ENCODE data around the gene LAMA5.

- TF ChIP-seq CTCF (conservative IDR thresholded peaks at IDR 0.05; ENCODE audit: low read depth in 2 of 2) (0 out of 4 replicates have a peak, but pooled peaks of 1 of the 2 experiments have one; percentile 6), REST (IDR thresholded peaks at IDR 0.05; ENCODE audit: unreplicated experiment) (no peak), POLR2AphosphoS5 (IDR thresholded peaks at IDR 0.05; ENCODE audit: low read depth) (no peak), EZH2 (IDR thresholded peaks at IDR 0.05; ENCODE audit: low read depth, unreplicated experiment) (no peak), EZH2phosphoT487 (IDR thresholded peaks at IDR 0.05; ENCODE audit: unreplicated experiment) (no peak), ZNF114 (CRISPR knock-in tag; IDR thresholded peaks at IDR 0.05) (no peak), JUNB (IDR thresholded peaks at IDR 0.05; ENCODE audit: unreplicated experiment) (no peak), CREB1 (CRISPR knock-in tag; IDR thresholded peaks at IDR 0.05; ENCODE audit: low read depth) (no peak), NANOG (IDR thresholded peaks at IDR 0.05; ENCODE audit: borderline replicate concordance) (no peak), STAT1 (IDR thresholded peaks at IDR 0.05; ENCODE audit: unreplicated experiment) (no peak), ETS1 (IDR thresholded peaks at IDR 0.05) (no peak), ZNF331 (CRISPR knock-in tag; IDR thresholded peaks at IDR 0.05; ENCODE audit: low read depth) (no peak)
Measured at GRCh38 chr20:62393830-62394229, 26.7 kb upstream of the LAMA5 start.

Measured in GM23338 (cell line).